IgD-negative memory B cell (primary cell): ENCODE results near the gene SLC47A2. TPM values are rescaled to one million over a fixed set of nuclear protein-coding genes. Genes with fewer than 3 reads are reported as not detected.

Source experiments
- H3K27ac Mint-ChIP-seq, 3 donors: one replicate each; pipeline ENCODE4 v1.8.0; 2020 to 2022; ENCODE audit warnings: mild to moderate bottlenecking in 3 of 3, mixed read lengths in 3 of 3, moderate library complexity in 1 of 3
- H3K27me3 Mint-ChIP-seq: one replicate; pipeline ENCODE4 v1.8.0; 2021; ENCODE audit warnings: mixed read lengths
- H3K36me3 Mint-ChIP-seq: one replicate; pipeline ENCODE4 v1.8.0; 2020; ENCODE audit warnings: mild to moderate bottlenecking, mixed read lengths
- H3K4me1 Mint-ChIP-seq, 3 donors: one replicate each; pipeline ENCODE4 v1.8.0; 2020 to 2022; ENCODE audit warnings: mixed read lengths in 3 of 3, mild to moderate bottlenecking in 1 of 3
- H3K4me3 Mint-ChIP-seq, 4 donors: one replicate each; pipeline ENCODE4 v1.8.0; 2020 to 2022; ENCODE audit warnings: mild to moderate bottlenecking in 4 of 4, mixed read lengths in 4 of 4, moderate library complexity in 3 of 4
- H3K9me3 Mint-ChIP-seq, 3 donors: one replicate each; pipeline ENCODE4 v1.8.0; 2020 to 2021; ENCODE audit warnings: mixed read lengths in 3 of 3, mild to moderate bottlenecking in 1 of 3
- polyA plus RNA-seq: library from polyadenylated mRNA; unstranded; fragments of 300-500 nt; fragmentation: Illumina TruSeq; gene quantifications from one replicate; pipeline ENCODE4 v1.2.3, GENCODE V29; 2021

The SLC47A2 gene
- polyA plus RNA-seq, 1 donor from 2014 or later: 0.15 TPM

DNA sequence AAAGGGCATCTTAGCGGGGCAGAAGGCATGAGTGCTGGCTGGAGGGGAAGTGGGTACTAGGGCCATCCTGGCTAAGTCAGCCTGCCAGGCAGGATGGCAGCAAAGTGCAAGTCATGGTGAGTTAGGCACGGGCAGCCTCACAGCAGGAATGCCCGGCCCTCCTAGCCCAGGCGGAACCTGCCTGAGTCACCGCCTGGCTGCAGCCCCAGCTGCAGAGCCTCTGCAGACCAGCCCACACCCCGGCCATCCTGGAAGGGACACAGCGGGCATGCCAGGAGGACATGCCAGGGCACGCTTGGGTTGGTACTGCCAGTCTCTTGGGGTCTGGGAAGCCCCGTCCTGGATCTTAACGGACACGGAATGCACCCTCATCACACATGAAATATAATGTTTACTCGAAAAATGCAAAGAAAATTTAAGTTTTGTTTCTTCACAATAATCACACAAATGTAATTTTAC lies 36.7 kb upstream of the SLC47A2 start:
- peaks cover 2% of the 10 kb centered on the region for H3K27me3 Mint-ChIP-seq

DNA sequence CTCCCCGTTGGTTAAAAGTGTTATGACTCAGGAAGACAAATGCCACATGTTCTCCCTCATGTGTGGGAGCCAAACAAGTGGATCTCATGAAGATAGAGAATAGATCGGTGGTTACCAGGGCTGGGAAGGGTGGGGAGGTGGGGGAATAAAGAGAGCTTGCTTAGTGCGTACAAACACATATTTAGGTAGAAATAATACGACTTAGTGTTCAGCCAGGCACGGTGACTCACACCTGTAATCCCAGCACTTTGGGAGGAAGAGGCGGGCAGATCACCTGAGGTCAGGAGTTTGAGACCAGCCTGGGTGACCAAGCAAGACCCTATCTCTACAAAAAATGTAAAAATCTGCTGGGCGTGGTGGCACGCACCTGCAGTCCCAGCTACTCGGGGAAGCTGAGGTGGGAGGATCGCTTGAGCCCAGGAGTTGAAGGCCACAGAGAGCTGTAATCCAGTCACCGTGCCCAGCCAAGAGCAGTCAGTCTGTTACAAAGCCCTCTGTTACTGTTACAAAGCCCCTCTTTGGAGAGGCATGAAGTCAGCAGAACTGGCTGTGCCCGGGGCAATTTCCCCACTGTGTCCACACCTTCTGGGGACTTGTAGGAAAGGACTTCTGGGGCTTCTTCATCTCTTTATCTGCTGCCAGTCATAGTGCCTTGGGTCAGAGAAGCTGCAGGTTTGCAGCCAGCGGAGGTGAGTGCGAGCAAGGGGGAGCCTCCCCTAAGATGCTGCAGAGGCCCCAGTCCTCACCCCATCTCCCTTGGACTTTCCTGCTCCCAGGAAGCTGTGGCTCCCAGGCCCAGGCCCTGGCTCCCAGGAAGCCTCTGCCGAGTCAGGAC lies 36.0 kb upstream of the SLC47A2 start:
- Mint-ChIP-seq H3K27ac (peak overlapping the region in 1 of 3 donors; percentile 22), H3K9me3 (peaks cover 0 to 1% (median 0%) of the 10 kb centered on the region in 3 donors), H3K4me3 (no peak overlapping the region), H3K27me3 (peaks cover 2% of the 10 kb centered on the region), H3K4me1 (peaks cover 18 to 27% (median 26%) of the 10 kb centered on the region in 3 donors), H3K36me3 (peaks cover 3% of the 10 kb centered on the region)

More for the DNA sequence above, 36.7 kb upstream of the SLC47A2 start:
- H3K27ac Mint-ChIP-seq: peak overlapping the region in 1 of 3 donors; percentile 51
- peaks cover 3% of the 10 kb centered on the region for H3K36me3 Mint-ChIP-seq
- H3K4me3 Mint-ChIP-seq: peak overlapping the region in 2 of 4 donors; percentile 19 to 37
- H3K4me1 Mint-ChIP-seq: peaks cover 18 to 27% (median 26%) of the 10 kb centered on the region in 3 donors
- H3K9me3 Mint-ChIP-seq: peaks cover 0 to 1% (median 0%) of the 10 kb centered on the region in 3 donors

DNA sequence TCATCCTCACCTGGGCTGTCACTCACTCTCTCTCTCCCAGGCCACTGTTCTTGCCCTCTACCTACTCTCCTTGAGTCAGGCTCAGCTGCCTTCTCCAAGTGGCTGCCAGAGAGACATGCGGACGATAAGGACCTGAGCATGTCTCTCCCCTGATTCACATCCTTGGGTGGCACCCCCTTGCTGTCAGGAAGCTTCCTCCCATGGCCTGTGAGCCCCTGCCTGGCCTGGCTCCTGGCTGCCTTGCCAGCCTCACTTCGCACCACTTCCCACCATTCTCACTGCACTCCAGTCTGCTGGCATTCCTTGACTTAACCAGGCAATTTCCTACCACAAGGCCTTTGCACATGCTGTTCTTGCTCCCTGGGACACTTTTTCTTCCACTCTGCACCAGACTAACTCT lies 34.5 kb upstream of the SLC47A2 start:
- Mint-ChIP-seq H3K9me3 (peaks cover 0 to 1% (median 0%) of the 10 kb centered on the region in 3 donors), H3K27me3 (peaks cover 2% of the 10 kb centered on the region), H3K27ac (peak overlapping the region in 1 of 3 donors; percentile 35), H3K4me1 (peaks cover 14 to 21% (median 19%) of the 10 kb centered on the region in 3 donors), H3K36me3 (peaks cover 2% of the 10 kb centered on the region), H3K4me3 (no peak overlapping the region)

DNA sequence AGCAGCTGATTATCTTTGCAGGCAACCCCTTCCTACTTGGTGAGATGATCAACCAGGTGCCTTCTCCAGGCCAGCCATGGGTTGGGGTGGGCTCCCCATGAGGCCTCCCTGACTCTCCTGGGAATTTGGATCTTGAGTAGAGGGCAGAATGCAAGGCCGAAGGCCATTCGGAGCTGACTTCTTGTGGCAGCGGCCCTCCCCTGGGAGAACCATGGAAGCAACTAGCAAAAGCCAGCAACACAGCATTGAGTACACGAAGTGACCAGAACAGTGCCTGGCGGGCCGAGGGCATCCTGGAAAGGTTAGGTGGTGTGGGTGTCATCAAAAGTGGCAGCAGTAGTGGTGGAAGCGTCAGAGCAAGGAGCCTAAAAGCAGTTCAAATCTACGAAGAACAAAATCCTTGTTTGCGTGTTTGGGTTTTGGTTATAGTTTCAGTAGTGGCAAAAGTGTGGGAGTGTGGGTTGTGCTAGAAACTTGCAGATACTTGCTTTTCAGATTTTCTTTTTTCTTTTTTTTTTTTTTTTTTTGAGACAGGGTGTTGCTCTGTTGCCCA lies 33.7 kb upstream of the SLC47A2 start:
- no peak overlapping the region for H3K27ac Mint-ChIP-seq
- H3K36me3 Mint-ChIP-seq: peaks cover 2% of the 10 kb centered on the region
- H3K4me1 Mint-ChIP-seq: peaks cover 11 to 15% (median 12%) of the 10 kb centered on the region in 3 donors
- peaks cover 2% of the 10 kb centered on the region for H3K27me3 Mint-ChIP-seq
- peaks cover 0 to 1% (median 0%) of the 10 kb centered on the region in 3 donors for H3K9me3 Mint-ChIP-seq
- no peak overlapping the region for H3K4me3 Mint-ChIP-seq

- H3K27me3 Mint-ChIP-seq: peaks cover 2% of the 10 kb centered on the region
- peaks cover 2% of the 10 kb centered on the region for H3K36me3 Mint-ChIP-seq
- H3K27ac Mint-ChIP-seq: no peak overlapping the region
- H3K4me1 Mint-ChIP-seq: peaks cover 2 to 5% (median 4%) of the 10 kb centered on the region in 3 donors
- no peak overlapping the region for H3K4me3 Mint-ChIP-seq
- H3K9me3 Mint-ChIP-seq: peaks cover 0 to 1% (median 0%) of the 10 kb centered on the region in 3 donors
Observed at GRCh38 chr17:19748807-19749193, 32.4 kb upstream of the SLC47A2 start.

DNA sequence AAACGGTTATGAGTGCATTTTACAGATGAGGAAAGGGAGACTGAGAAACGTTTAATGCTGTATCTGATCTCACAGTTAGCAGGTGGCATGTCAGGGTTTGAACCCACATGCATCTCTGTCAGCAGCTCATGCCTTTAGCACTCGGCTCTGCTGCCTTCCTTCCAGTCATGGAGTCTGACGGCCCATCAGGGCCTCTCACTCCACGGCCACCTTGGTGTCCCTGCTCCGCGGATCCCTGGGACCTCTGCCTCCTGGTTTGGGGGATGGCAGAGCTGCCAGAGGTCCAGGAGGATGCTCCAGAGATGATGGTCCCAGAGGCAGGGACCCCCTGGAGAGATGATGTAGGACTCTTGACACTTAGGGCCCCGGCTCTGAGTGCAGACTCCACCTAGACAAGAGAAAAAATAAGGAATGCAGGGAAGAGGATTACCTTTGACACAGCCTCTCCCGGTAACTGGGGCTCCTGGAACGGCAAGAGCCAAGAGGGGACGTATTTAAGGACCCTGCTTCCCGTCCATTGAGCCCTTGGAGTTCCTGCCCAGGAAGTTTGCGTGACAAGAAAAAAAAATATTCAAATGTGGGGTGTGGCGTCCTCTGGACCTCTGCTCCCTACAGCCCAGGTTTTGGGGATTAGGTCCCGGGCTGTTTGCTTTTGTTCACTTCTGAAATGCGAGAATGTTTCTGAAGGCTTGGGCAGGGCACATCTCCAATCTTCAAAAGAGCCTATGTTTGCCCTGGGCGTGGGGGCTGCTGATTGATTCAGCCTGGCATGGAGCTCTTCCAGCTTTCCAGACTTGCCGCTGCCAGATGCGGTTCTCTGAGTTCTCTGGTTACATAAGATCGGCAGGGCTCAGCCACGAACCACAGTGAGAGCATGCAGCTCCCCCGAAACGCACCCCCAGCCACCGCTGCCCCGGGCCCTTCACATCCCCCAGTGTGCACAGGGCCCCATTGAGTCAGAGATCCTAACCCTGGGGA lies 31.7 kb upstream of the SLC47A2 start, which contains the start of gene ALDH3A1:
Gene ALDH3A1 (minus strand): TSS at position 470 of the 978 bp plus-strand sequence. CDS start 3,169 bp downstream, outside the sequence.
- Mint-ChIP-seq H3K27ac (peak within 1 kb of the TSS in 1 of 3 donors; percentile 75), H3K4me1 (peaks cover 0 to 4% (median 2%) of the 10 kb centered on the region in 3 donors), H3K9me3 (peaks cover 0 to 1% (median 0%) of the 10 kb centered on the region in 3 donors), H3K27me3 (peaks cover 2% of the 10 kb centered on the region), H3K36me3 (peaks cover 2% of the 10 kb centered on the region), H3K4me3 (peak within 1 kb of the TSS in 1 of 4 donors; percentile 54)

DNA sequence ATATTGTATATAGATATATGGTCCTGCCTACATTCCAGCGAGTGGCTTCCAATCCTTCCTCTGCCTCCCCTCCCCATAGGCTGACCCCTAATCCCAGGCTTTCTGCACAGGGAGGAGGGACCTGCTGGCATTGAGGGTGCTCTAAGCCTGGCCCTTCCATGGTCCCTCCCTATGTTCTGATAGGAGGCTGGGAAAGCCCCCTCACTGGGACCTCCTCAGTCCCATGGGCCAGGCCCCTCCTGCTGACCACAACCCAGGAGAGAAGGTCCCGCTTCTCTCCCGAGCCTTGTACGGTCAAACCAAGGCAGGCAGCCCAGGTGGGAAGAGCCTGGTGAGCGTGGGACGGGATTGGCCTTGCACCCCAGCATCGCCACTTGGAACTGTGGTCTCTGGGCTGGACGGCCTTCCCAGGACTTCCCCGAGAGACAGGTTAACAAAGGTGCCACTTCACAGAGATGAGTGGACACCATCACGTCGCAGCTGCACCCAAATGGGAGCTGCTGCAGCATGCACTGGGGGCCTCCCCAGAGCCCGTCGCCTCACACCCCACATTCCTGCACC lies 30.9 kb upstream of the SLC47A2 start:
- Mint-ChIP-seq H3K27me3 (peaks cover 2% of the 10 kb centered on the region), H3K4me3 (no peak overlapping the region), H3K4me1 (peaks cover 0 to 4% (median 2%) of the 10 kb centered on the region in 3 donors), H3K27ac (no peak overlapping the region), H3K36me3 (peaks cover 2% of the 10 kb centered on the region), H3K9me3 (peaks cover 0 to 1% (median 0%) of the 10 kb centered on the region in 3 donors)

- H3K9me3 Mint-ChIP-seq: no peaks in the 10 kb centered on the region
- no peak overlapping the region for H3K27ac Mint-ChIP-seq
- H3K27me3 Mint-ChIP-seq: peaks cover 2% of the 10 kb centered on the region
- H3K4me1 Mint-ChIP-seq: peaks cover 0 to 4% (median 2%) of the 10 kb centered on the region in 3 donors
- peak overlapping the region in 1 of 4 donors; percentile 32 for H3K4me3 Mint-ChIP-seq
- peaks cover 2% of the 10 kb centered on the region for H3K36me3 Mint-ChIP-seq
Observed at GRCh38 chr17:19746517-19746916, 30.1 kb upstream of the SLC47A2 start.

- Mint-ChIP-seq H3K4me3 (peak overlapping the region in 3 of 4 donors; percentile 50 to 75 (median 66)), H3K27me3 (peaks cover 2% of the 10 kb centered on the region)
Observed at GRCh38 chr17:19744922-19745757, 28.8 kb upstream of the SLC47A2 start.

GRCh38 chr17:19744492-19744891 lies 28.1 kb upstream of the SLC47A2 start:
- peaks cover 2% of the 10 kb centered on the region for H3K27me3 Mint-ChIP-seq
- no peaks in the 10 kb centered on the region for H3K9me3 Mint-ChIP-seq
- peaks cover 0 to 2% (median 0%) of the 10 kb centered on the region in 3 donors for H3K4me1 Mint-ChIP-seq
- peaks cover 2% of the 10 kb centered on the region for H3K36me3 Mint-ChIP-seq
- H3K27ac Mint-ChIP-seq: no peak overlapping the region
- H3K4me3 Mint-ChIP-seq: peak overlapping the region in 3 of 4 donors; percentile 75 to 90 (median 84)

More at GRCh38 chr17:19744922-19745757, 28.8 kb upstream of the SLC47A2 start:
- peaks cover 2% of the 10 kb centered on the region for H3K36me3 Mint-ChIP-seq
- H3K27ac Mint-ChIP-seq: no peak overlapping the region
- peaks cover 0 to 2% (median 0%) of the 10 kb centered on the region in 3 donors for H3K4me1 Mint-ChIP-seq
- H3K9me3 Mint-ChIP-seq: no peaks in the 10 kb centered on the region

DNA sequence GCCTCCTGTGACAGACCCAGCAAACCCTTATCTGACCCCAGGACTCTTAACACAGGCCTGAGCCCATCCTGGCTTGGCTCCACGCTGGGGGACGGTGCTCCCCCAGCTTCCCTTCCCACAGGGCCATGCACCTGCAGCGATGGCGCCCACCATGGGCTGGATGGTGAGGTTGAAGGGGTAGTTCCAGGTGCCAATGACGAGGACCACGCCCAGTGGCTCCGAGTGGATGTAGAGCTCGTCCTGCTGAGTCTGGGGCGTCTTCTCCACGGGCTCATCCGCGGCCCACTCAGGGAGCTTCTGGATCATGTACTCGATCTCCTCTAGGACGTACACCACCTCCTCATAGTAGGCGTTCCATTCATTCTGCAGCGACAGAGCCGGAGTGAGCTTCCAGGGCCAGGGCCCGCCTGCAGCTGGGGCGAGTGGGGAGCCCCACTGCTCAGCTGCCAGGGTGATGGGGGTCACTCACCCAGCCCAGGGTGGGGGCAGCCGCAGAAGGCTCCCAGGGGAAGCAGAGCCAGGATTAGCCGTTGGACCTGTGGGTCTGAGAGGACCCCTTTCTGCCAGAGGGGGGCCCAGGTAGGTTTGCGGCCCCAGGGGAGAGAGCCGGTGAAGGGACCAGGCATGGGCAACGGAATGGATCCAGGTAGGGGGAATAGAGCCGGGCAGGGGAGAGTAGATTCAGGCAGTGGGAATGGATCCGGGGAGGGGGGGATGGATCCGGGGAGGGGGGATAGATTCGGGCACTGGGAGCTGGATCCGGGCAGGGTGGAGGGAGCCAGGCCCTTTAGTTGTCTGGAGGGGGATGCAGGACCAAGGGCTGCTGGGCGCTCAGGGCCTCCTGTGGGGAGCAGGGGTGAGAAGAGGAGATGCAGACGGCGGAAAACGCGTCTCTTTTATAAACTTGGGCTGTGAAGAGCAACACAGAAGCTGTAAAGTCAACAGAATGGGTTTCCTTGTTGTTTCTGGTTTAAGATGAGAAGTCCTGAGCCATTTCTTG lies 27.0 kb upstream of the SLC47A2 start:
- Mint-ChIP-seq H3K36me3 (no peaks in the 10 kb centered on the region), H3K27me3 (no peaks in the 10 kb centered on the region), H3K4me1 (no peaks in the 10 kb centered on the region), H3K4me3 (peak overlapping the region in 3 of 4 donors; percentile 43 to 70 (median 70)), H3K27ac (peak overlapping the region in 1 of 3 donors; percentile 19), H3K9me3 (no peaks in the 10 kb centered on the region)

- Mint-ChIP-seq H3K9me3 (no peaks in the 10 kb centered on the region), H3K36me3 (no peaks in the 10 kb centered on the region), H3K4me1 (no peaks in the 10 kb centered on the region), H3K27me3 (no peaks in the 10 kb centered on the region), H3K27ac (no peak overlapping the region), H3K4me3 (peak overlapping the region in 1 of 4 donors; percentile 33)
Observed at GRCh38 chr17:19742495-19742894, 26.1 kb upstream of the SLC47A2 start.
